Measurements from ENCODE around the gene MSH5.

DNA sequence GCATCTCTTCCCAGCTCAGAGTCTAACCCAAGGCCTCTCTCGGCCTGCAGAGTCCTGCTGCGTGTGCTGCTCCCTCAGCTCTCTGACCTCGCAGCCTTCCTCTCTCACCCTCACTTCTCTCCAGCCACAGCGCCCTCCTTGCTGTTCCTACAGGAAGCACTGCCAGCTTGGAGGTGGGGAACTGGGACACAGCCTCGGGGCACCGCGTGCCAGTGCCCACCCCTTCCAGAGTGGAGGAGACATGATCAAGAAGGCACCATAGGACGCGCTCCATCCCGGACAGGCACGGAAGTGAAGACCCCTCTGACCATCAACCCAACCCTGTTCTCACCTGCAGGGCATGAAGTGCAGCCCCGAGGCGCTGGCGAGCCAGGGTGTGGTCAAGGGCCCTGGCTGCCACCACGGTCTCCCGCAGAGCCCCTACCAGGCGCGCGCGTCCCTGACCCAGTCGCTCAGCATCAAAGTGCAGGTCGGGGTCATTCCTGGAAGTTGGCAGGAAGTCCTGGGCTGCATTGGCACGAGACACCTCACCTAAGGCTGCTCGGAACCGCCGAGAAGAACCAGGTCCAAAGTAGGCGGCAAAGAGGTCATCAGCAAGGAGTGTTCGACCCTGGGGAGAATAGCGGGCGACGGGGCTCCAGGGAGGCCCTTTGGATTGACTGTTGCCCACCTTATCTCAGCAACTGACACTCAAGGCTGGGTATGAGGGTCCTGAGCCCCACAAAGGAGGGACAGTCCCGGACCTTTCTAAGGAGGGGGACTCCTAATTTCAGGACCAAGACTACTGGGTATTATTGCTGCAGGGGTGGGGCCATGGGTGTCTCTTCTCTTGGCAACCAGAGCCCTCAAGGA, 36.1 kb downstream of the MSH5 start:
- TF ChIP-seq, protein P1, sequence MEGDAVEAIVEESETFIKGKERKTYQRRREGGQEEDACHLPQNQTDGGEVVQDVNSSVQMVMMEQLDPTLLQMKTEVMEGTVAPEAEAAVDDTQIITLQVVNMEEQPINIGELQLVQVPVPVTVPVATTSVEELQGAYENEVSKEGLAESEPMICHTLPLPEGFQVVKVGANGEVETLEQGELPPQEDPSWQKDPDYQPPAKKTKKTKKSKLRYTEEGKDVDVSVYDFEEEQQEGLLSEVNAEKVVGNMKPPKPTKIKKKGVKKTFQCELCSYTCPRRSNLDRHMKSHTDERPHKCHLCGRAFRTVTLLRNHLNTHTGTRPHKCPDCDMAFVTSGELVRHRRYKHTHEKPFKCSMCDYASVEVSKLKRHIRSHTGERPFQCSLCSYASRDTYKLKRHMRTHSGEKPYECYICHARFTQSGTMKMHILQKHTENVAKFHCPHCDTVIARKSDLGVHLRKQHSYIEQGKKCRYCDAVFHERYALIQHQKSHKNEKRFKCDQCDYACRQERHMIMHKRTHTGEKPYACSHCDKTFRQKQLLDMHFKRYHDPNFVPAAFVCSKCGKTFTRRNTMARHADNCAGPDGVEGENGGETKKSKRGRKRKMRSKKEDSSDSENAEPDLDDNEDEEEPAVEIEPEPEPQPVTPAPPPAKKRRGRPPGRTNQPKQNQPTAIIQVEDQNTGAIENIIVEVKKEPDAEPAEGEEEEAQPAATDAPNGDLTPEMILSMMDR (IDR thresholded peaks at IDR 0.05 in 2 of 3, conservative IDR thresholded peaks at IDR 0.05 in 1 of 3; ENCODE audit: borderline replicate concordance in 1 of 3, insufficient read depth in 1 of 3, low read depth in 2 of 3, low read length in 2 of 3): no peak
- TF ChIP-seq POLR2A (IDR thresholded peaks at IDR 0.05; ENCODE audit: borderline replicate concordance, extremely low read depth, insufficient read depth, insufficient read length) (no peak), RAD21 (IDR thresholded peaks at IDR 0.05; ENCODE audit: low read depth) (no peak)

Data from HCT116 (cell line).